Keratinocyte (primary cell): ENCODE results near the gene TENT4A.

Experiments used
- EZH2 ChIP-seq: IDR thresholded peaks from one replicate; pipeline ENCODE4 v1.6.1; 2012; ENCODE audit warnings: inconsistent platforms, mild to moderate bottlenecking, low read length, moderate library complexity
- TF ChIP-seq, protein P1 (sequence below), 3 experiments: IDR thresholded peaks in 1 of 3; conservative IDR thresholded peaks in 1 of 3; optimal IDR thresholded peaks in 1 of 3; 2 replicates in 2 of 3; 3 replicates in 1 of 3; pipeline versions ENCODE3 to v1.5.1; 2011; ENCODE audit warnings: low read length in 3 of 3, mild to moderate bottlenecking in 3 of 3, moderate library complexity in 2 of 3, control low read depth in 1 of 3, inconsistent platforms in 1 of 3; ENCODE audit not compliant: insufficient read depth in 2 of 3; ENCODE audit errors: extremely low read depth in 1 of 3

GRCh38 chr5:6770826-6771607 is 57.8 kb downstream of the TENT4A start:
- TF ChIP-seq, protein P1, sequence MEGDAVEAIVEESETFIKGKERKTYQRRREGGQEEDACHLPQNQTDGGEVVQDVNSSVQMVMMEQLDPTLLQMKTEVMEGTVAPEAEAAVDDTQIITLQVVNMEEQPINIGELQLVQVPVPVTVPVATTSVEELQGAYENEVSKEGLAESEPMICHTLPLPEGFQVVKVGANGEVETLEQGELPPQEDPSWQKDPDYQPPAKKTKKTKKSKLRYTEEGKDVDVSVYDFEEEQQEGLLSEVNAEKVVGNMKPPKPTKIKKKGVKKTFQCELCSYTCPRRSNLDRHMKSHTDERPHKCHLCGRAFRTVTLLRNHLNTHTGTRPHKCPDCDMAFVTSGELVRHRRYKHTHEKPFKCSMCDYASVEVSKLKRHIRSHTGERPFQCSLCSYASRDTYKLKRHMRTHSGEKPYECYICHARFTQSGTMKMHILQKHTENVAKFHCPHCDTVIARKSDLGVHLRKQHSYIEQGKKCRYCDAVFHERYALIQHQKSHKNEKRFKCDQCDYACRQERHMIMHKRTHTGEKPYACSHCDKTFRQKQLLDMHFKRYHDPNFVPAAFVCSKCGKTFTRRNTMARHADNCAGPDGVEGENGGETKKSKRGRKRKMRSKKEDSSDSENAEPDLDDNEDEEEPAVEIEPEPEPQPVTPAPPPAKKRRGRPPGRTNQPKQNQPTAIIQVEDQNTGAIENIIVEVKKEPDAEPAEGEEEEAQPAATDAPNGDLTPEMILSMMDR (optimal IDR thresholded peaks at IDR 0.05 in 1 of 3, IDR thresholded peaks at IDR 0.05 in 1 of 3, conservative IDR thresholded peaks at IDR 0.05 in 1 of 3; ENCODE audit: extremely low read depth in 1 of 3, insufficient read depth in 2 of 3, low read length in 3 of 3) = no peak
- no peak for TF ChIP-seq EZH2
